CD4-positive, alpha-beta memory T cell (primary cell): ENCODE data around the gene PRKG1. TPM values are rescaled to one million over a fixed set of nuclear protein-coding genes. Genes with fewer than 3 reads are reported as not detected.

ENCODE experiments used
- CTCF ChIA-PET: fragments of 350-600 bp; sonication (Branson Sonifier 250); formaldehyde crosslinking; loops from one replicate; lab custom pipeline; 2021; ENCODE audit warnings: inconsistent platforms; ENCODE audit not compliant: partially characterized antibody; lab: Charles Lee
- POLR2A ChIA-PET: fragments of 350-600 bp; sonication (Branson Sonifier 250); formaldehyde crosslinking; loops from one replicate; lab custom pipeline; 2021; ENCODE audit not compliant: partially characterized antibody; lab: Charles Lee
- DNase-seq, 5 donors: peaks; one replicate each; pipeline versions ENCODE4 v3.0.0 to v3.0.0-alpha.2; 2020 to 2022; ENCODE audit warnings: mixed read lengths in 1 of 5
- H3K27ac ChIP-seq: one replicate; pipeline ENCODE4 v1.7.0; 2013; ENCODE audit warnings: low read depth, low read length
- H3K27me3 ChIP-seq: 2 replicates; pipeline ENCODE4 v1.7.0; 2013; ENCODE audit warnings: mild to moderate bottlenecking, low read length, moderate library complexity; ENCODE audit not compliant: insufficient read depth
- H3K36me3 ChIP-seq: 2 replicates; pipeline ENCODE4 v1.7.0; 2013; ENCODE audit warnings: mild to moderate bottlenecking, low read length, moderate library complexity; ENCODE audit not compliant: insufficient read depth
- H3K4me1 ChIP-seq: 2 replicates; pipeline ENCODE4 v1.7.0; 2013; ENCODE audit warnings: mild to moderate bottlenecking, low read length, moderate library complexity; ENCODE audit not compliant: insufficient read depth
- H3K4me3 ChIP-seq, 2 donors: one replicate each; pipeline ENCODE4 v1.7.0; 2013; ENCODE audit warnings: low read length in 2 of 2, mild to moderate bottlenecking in 1 of 2
- H3K9me3 ChIP-seq, 2 donors: one replicate each; pipeline ENCODE4 v1.7.0; 2013; ENCODE audit warnings: low read length in 2 of 2, control low read depth in 1 of 2; ENCODE audit not compliant: control insufficient read depth in 1 of 2
- H3K27ac Mint-ChIP-seq, 7 donors: one replicate each; pipeline ENCODE4 v1.8.0; 2020 to 2021; ENCODE audit warnings: mixed read lengths in 7 of 7, mild to moderate bottlenecking in 6 of 7, inconsistent platforms in 3 of 7, moderate library complexity in 3 of 7
- H3K27me3 Mint-ChIP-seq, 2 donors: one replicate each; pipeline ENCODE4 v1.8.0; 2020 to 2021; ENCODE audit warnings: mixed read lengths in 2 of 2
- H3K36me3 Mint-ChIP-seq, 2 donors: one replicate each; pipeline ENCODE4 v1.8.0; 2020 to 2021; ENCODE audit warnings: mixed read lengths in 2 of 2, inconsistent platforms in 1 of 2, mild to moderate bottlenecking in 1 of 2
- H3K4me1 Mint-ChIP-seq, 4 donors: one replicate each; pipeline ENCODE4 v1.8.0; 2020 to 2021; ENCODE audit warnings: mixed read lengths in 4 of 4, mild to moderate bottlenecking in 1 of 4
- H3K4me3 Mint-ChIP-seq, 8 donors: one replicate each; pipeline ENCODE4 v1.8.0; 2020 to 2021; ENCODE audit warnings: mixed read lengths in 8 of 8, mild to moderate bottlenecking in 7 of 8, moderate library complexity in 6 of 8, inconsistent platforms in 3 of 8
- H3K9me3 Mint-ChIP-seq, 8 donors: one replicate each; pipeline ENCODE4 v1.8.0; 2020 to 2021; ENCODE audit warnings: mixed read lengths in 8 of 8, mild to moderate bottlenecking in 5 of 8, inconsistent platforms in 3 of 8, moderate library complexity in 1 of 8
- intact Hi-C: fragments of 100-400 bp; cut with micrococcal nuclease; formaldehyde crosslinking; loops from one replicate; pipeline ENCODE4 v1.15.1; 2023
- polyA plus RNA-seq, 2 donors: library from polyadenylated mRNA; unstranded; fragments of 300-500 nt; fragmentation: Illumina TruSeq; gene quantifications; one replicate each; pipeline ENCODE4 v1.2.3, GENCODE V29; 2021
- total RNA-seq, 2 experiments: library from RNA; stranded (reverse); gene quantifications; one replicate each; pipeline ENCODE4 v1.2.3, GENCODE V29; 2021

Gene PRKG1
- total and polyA plus RNA-seq, 4 experiments from 2014 or later, result 0.06 to 0.20 TPM; not detected in 2

DNA sequence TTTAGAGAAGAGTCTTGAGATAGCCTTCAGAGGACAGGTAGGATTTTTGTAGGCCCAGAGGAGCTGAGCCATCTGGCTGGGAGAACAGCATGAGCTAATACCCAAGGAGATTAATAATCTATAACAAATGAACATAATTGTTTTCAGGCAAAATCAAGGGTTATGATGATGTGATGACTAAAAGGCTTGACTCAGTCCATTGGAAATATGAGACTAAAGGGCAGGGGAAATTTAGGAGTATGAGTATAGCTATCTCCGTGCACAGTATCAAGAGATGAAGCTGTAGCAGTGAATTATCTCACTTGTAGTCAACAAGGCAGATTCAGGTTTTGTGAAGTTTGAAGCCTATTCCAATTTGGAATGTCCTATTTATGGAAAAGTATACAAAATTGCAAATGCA is 585.1 kb downstream of the PRKG1 start:
- no peaks in the 10 kb centered on the region for H3K36me3 ChIP-seq
- no peak for DNase-seq
- Mint-ChIP-seq H3K27me3 (peaks cover 3 to 6% of the 10 kb centered on the region in 2 donors), H3K4me1 (no peaks in the 10 kb centered on the region), H3K4me3 (no peak overlapping the region), H3K36me3 (no peaks in the 10 kb centered on the region), H3K9me3 (peaks cover 0 to 2% (median 0%) of the 10 kb centered on the region in 8 donors), H3K27ac (no peak overlapping the region)
- ChIA-PET POLR2A (no interaction called here), CTCF (no interaction called here)
- intact Hi-C loops, result no loop called here
- H3K9me3 ChIP-seq, result no peaks in the 10 kb centered on the region
- H3K4me1 ChIP-seq, result no peaks in the 10 kb centered on the region
- H3K4me3 ChIP-seq, result no peak overlapping the region
- no peaks in the 10 kb centered on the region for H3K27me3 ChIP-seq
- no peak overlapping the region for H3K27ac ChIP-seq

DNA sequence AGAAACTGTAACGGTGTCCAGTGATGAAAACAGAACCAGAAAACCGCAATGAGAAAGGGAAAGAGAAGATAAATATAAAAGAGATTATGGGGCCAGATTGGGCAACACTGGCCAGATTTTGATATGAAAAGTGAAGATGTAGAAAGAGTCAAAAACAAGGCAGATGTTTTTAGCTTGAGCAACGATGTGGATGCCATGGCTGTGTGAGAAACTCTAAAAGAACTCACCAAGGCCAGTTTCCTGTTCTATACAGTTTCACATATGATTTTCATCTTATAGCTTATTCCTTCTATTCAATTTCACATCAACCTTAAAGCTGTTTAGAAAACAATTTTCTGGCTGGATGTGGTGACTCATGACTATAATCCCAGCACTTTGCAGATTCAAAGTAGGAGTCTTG is 588.8 kb downstream of the PRKG1 start:
- Histone ChIP-seq H3K27ac (no peak overlapping the region), H3K4me1 (no peaks in the 10 kb centered on the region), H3K36me3 (no peaks in the 10 kb centered on the region), H3K4me3 (no peak overlapping the region), H3K9me3 (no peaks in the 10 kb centered on the region), H3K27me3 (no peaks in the 10 kb centered on the region)
- Mint-ChIP-seq H3K27ac (no peak overlapping the region), H3K36me3 (no peaks in the 10 kb centered on the region), H3K9me3 (peaks cover 0 to 2% (median 0%) of the 10 kb centered on the region in 8 donors), H3K4me3 (no peak overlapping the region), H3K27me3 (peaks cover 0 to 2% of the 10 kb centered on the region in 2 donors), H3K4me1 (no peaks in the 10 kb centered on the region)
- CTCF ChIA-PET, result no interaction called here
- peak in 1 of 5 donors; percentile 28 for DNase-seq
- POLR2A ChIA-PET, result no interaction called here
- intact Hi-C loops, result no loop called here

DNA sequence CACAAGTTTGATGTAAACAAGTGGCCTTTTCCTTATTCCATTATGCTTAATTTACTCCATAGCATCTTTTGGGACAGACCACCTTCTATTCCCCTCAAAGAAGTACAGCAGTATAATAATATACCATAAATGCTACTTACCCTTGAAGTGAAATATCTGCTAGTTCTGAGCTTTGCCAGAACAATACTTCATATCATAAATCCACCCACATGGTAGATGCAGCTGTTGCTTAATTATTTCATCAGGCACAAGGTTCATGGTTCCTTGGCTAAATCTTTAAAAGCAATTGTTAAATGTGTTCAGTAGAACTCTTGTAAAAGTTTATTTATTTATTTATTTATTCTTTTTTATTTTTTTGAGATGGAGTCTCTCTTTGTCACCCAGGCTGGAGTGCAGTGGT is 592.2 kb downstream of the PRKG1 start:
- no peaks in the 10 kb centered on the region for H3K36me3 Mint-ChIP-seq
- peaks cover 0 to 2% of the 10 kb centered on the region in 2 donors for H3K27me3 Mint-ChIP-seq
- no peak overlapping the region for H3K4me3 Mint-ChIP-seq
- Histone ChIP-seq H3K4me1 (no peaks in the 10 kb centered on the region), H3K27me3 (no peaks in the 10 kb centered on the region), H3K9me3 (no peaks in the 10 kb centered on the region), H3K4me3 (no peak overlapping the region), H3K36me3 (no peaks in the 10 kb centered on the region), H3K27ac (no peak overlapping the region)
- H3K4me1 Mint-ChIP-seq, result no peaks in the 10 kb centered on the region
- intact Hi-C loops, result no loop called here
- DNase-seq, result no peak
- no peak overlapping the region for H3K27ac Mint-ChIP-seq
- H3K9me3 Mint-ChIP-seq, result no peaks in the 10 kb centered on the region
- ChIA-PET POLR2A (no interaction called here), CTCF (no interaction called here)

DNA sequence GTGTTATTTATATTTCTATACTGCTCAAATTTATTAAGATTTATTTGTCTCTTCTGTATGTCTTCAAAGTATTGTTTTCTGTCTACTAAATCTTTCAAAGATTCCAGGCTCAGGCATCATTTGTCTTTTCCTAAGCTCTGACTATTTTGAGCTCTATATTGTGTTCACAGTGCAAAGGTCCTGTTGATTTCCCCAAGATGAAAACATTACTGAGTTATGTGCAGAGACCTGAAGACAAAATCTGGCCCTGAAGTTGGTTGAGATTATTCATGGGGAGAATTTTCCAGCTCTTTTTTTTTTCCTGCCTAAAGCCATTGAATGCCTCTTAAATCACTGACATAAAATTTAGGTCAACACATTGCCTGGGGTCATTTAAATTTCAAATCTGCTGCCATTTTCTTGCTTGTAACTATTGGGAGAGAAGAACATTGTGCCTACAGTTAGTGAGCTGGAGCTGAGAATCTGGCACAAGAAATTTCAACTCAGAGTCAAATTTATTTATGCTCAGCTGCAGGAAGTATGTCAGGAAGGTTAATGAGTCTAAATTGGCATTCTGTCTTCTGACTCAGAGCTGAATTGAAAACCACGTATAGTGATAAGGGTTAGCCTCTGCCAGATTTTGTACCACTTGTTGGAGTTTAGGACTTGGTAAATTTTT is 593.5 kb downstream of the PRKG1 start:
- CTCF ChIA-PET, result no interaction called here

DNA sequence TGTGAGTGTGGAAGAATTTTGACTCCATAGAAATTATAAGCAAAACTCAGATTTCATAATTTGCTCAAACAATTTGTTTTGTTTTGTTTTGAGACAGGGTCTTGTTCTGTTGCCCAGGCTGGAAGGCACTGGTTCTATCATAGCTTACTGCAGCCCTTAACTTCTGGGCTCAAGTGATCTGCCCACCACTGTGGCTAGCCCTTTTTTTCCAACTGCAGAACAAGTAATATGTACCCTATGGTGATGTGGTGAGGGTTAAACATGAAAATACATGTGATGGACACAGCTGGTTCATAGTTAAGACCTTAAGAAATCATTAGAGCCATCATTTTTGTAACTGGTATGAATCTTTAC is 594.0 kb downstream of the PRKG1 start:
- DNase-seq, result no peak
- Histone ChIP-seq H3K4me3 (no peak overlapping the region), H3K4me1 (no peaks in the 10 kb centered on the region), H3K27me3 (no peaks in the 10 kb centered on the region), H3K9me3 (no peaks in the 10 kb centered on the region), H3K27ac (no peak overlapping the region), H3K36me3 (no peaks in the 10 kb centered on the region)
- H3K4me3 Mint-ChIP-seq, result no peak overlapping the region
- H3K9me3 Mint-ChIP-seq, result peaks cover 0 to 13% (median 2%) of the 10 kb centered on the region in 8 donors
- H3K36me3 Mint-ChIP-seq, result no peaks in the 10 kb centered on the region
- intact Hi-C loops, result no loop called here
- POLR2A ChIA-PET, result no interaction called here
- H3K27me3 Mint-ChIP-seq, result peaks cover 3 to 8% of the 10 kb centered on the region in 2 donors
- CTCF ChIA-PET, result no interaction called here
- no peaks in the 10 kb centered on the region for H3K4me1 Mint-ChIP-seq
- no peak overlapping the region for H3K27ac Mint-ChIP-seq

More for the DNA sequence above, 593.5 kb downstream of the PRKG1 start:
- H3K4me3 ChIP-seq, result no peak overlapping the region
- H3K27ac ChIP-seq, result no peak overlapping the region
- Mint-ChIP-seq H3K9me3 (peaks cover 0 to 11% (median 2%) of the 10 kb centered on the region in 8 donors), H3K36me3 (no peaks in the 10 kb centered on the region), H3K4me3 (no peak overlapping the region), H3K27me3 (peaks cover 1 to 6% of the 10 kb centered on the region in 2 donors), H3K27ac (no peak overlapping the region), H3K4me1 (no peaks in the 10 kb centered on the region)
- no peaks in the 10 kb centered on the region for H3K27me3 ChIP-seq
- POLR2A ChIA-PET, result no interaction called here
- no peak for DNase-seq
- no peaks in the 10 kb centered on the region for H3K36me3 ChIP-seq
- intact Hi-C loops, result no loop called here
- H3K4me1 ChIP-seq, result no peaks in the 10 kb centered on the region
- H3K9me3 ChIP-seq, result no peaks in the 10 kb centered on the region

DNA sequence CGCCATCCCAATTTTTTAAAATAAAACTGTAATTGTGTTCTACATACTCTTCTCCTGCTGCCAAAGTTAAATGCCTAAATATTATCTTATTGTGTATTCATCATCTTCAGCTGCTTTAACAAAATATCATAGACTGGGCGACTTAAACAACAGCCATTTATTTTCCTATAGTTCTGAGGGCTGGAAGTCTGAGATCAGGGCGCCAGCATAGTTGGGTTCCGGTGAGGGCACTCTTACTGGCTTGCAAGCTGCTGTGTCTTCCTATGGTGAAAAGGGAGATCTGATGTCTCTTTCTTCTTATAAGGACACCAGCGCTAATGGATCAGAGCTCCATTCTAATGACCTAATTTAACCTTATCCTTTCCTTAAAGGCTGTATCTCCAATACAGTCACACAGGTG is 594.8 kb downstream of the PRKG1 start:
- no peaks in the 10 kb centered on the region for H3K4me1 ChIP-seq
- no peak overlapping the region for H3K27ac ChIP-seq
- H3K4me1 Mint-ChIP-seq, result no peaks in the 10 kb centered on the region
- peaks cover 0 to 13% (median 2%) of the 10 kb centered on the region in 8 donors for H3K9me3 Mint-ChIP-seq
- H3K9me3 ChIP-seq, result no peaks in the 10 kb centered on the region
- intact Hi-C loops, result no loop called here
- POLR2A ChIA-PET, result no interaction called here
- CTCF ChIA-PET, result no interaction called here
- H3K4me3 Mint-ChIP-seq, result no peak overlapping the region
- no peaks in the 10 kb centered on the region for H3K36me3 ChIP-seq
- no peak for DNase-seq
- no peak overlapping the region for H3K4me3 ChIP-seq
- no peaks in the 10 kb centered on the region for H3K27me3 ChIP-seq
- no peak overlapping the region for H3K27ac Mint-ChIP-seq
- no peaks in the 10 kb centered on the region for H3K36me3 Mint-ChIP-seq
- peaks cover 3 to 8% of the 10 kb centered on the region in 2 donors for H3K27me3 Mint-ChIP-seq

DNA sequence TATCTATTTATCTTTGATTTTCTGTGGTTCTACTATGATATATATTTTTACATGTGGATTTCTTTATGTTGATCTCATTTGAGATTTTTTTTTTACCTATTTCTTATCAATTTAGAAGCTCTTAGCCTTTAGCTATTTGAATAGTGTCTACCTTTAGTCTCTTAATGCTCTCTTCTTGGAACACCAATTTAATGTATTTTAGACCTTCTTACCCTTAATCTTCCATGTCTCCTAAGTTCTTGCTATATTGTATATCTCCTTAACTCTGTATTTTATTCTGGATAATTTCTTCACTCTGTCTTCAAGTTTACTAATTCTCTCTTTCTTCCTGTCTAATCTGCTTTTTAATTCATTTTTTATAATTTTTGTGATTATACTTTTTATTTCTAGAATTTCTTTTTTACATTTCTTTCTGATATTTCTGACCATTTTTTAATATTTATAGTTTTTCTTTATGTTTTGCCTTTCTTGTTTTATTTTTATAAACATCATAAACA is 597.8 kb downstream of the PRKG1 start:
- ChIA-PET CTCF (no interaction called here), POLR2A (no interaction called here)
- H3K4me1 Mint-ChIP-seq, result no peaks in the 10 kb centered on the region
- H3K4me3 Mint-ChIP-seq, result no peak overlapping the region
- no peaks in the 10 kb centered on the region for H3K9me3 ChIP-seq
- H3K4me3 ChIP-seq, result no peak overlapping the region
- H3K36me3 ChIP-seq, result no peaks in the 10 kb centered on the region
- H3K27ac ChIP-seq, result no peak overlapping the region
- peaks cover 6 to 8% of the 10 kb centered on the region in 2 donors for H3K27me3 Mint-ChIP-seq
- H3K27me3 ChIP-seq, result no peaks in the 10 kb centered on the region
- no peaks in the 10 kb centered on the region for H3K4me1 ChIP-seq
- H3K9me3 Mint-ChIP-seq, result peaks cover 0 to 13% (median 2%) of the 10 kb centered on the region in 8 donors
- DNase-seq, result no peak
- no peak overlapping the region for H3K27ac Mint-ChIP-seq
- H3K36me3 Mint-ChIP-seq, result no peaks in the 10 kb centered on the region
- intact Hi-C loops, result no loop called here
